ENCODE results near the gene GM2A. TPM values are rescaled to one million over a fixed set of nuclear protein-coding genes. Genes with fewer than 3 reads are reported as not detected.

The GM2A gene
- total and polyA plus RNA-seq, 9 of the 15 experiments (the other 6 are each of a cell fraction or from before 2014, with no cell fraction given) = 5.8 to 36.0 (median 10.0) TPM

- TF ChIP-seq CHD7 (IDR thresholded peaks at IDR 0.05; ENCODE audit: low read depth, low read length) (no peak), ESRRA (IDR thresholded peaks at IDR 0.05; ENCODE audit: borderline replicate concordance, low read depth) (no peak), CHD1 (IDR thresholded peaks at IDR 0.05; ENCODE audit: low read length) (no peak), HNRNPUL1 (IDR thresholded peaks at IDR 0.05; ENCODE audit: low read length) (no peak), E2F4 (CRISPR knock-in tag; IDR thresholded peaks at IDR 0.05; ENCODE audit: low read depth) (no peak)
- TF ChIP-seq, protein P1, sequence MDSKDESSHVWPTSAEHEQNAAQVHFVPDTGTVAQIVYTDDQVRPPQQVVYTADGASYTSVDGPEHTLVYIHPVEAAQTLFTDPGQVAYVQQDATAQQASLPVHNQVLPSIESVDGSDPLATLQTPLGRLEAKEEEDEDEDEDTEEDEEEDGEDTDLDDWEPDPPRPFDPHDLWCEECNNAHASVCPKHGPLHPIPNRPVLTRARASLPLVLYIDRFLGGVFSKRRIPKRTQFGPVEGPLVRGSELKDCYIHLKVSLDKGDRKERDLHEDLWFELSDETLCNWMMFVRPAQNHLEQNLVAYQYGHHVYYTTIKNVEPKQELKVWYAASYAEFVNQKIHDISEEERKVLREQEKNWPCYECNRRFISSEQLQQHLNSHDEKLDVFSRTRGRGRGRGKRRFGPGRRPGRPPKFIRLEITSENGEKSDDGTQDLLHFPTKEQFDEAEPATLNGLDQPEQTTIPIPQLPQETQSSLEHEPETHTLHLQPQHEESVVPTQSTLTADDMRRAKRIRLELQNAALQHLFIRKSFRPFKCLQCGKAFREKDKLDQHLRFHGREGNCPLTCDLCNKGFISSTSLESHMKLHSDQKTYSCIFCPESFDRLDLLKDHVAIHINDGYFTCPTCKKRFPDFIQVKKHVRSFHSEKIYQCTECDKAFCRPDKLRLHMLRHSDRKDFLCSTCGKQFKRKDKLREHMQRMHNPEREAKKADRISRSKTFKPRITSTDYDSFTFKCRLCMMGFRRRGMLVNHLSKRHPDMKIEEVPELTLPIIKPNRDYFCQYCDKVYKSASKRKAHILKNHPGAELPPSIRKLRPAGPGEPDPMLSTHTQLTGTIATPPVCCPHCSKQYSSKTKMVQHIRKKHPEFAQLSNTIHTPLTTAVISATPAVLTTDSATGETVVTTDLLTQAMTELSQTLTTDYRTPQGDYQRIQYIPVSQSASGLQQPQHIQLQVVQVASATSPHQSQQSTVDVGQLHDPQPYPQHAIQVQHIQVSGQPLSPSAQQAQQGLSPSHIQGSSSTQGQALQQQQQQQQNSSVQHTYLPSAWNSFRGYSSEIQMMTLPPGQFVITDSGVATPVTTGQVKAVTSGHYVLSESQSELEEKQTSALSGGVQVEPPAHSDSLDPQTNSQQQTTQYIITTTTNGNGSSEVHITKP (IDR thresholded peaks at IDR 0.05; ENCODE audit: partially characterized antibody) = peak; percentile 9
- TF ChIP-seq, protein P2, sequence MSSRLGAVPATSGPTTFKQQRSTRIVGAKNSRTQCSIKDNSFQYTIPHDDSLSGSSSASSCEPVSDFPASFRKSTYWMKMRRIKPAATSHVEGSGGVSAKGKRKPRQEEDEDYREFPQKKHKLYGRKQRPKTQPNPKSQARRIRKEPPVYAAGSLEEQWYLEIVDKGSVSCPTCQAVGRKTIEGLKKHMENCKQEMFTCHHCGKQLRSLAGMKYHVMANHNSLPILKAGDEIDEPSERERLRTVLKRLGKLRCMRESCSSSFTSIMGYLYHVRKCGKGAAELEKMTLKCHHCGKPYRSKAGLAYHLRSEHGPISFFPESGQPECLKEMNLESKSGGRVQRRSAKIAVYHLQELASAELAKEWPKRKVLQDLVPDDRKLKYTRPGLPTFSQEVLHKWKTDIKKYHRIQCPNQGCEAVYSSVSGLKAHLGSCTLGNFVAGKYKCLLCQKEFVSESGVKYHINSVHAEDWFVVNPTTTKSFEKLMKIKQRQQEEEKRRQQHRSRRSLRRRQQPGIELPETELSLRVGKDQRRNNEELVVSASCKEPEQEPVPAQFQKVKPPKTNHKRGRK (tag; IDR thresholded peaks at IDR 0.05) = no peak
These were observed at the start of gene GM2A (continued) for GRCh38 chr5:151252762-151253604.
